HUES64 (cell line): ENCODE data around the gene SOAT2.
"Not testable (repeated sequence)": the region's sequence is repeated elsewhere in the genome, so short reads cannot be mapped to it uniquely, and the experiment has no call there.

Experiments used
- H3K27ac ChIP-seq: 2 replicates; pipeline ENCODE4 v1.7.0; 2013; ENCODE audit warnings: low read depth, low read length, inconsistent platforms
- H3K27me3 ChIP-seq: 2 replicates; pipeline ENCODE4 v1.6.1; 2013; ENCODE audit warnings: mild to moderate bottlenecking, low read length; ENCODE audit not compliant: insufficient read depth
- H3K36me3 ChIP-seq: 2 replicates; pipeline ENCODE4 v1.6.1; 2013; ENCODE audit warnings: mild to moderate bottlenecking, low read length; ENCODE audit not compliant: insufficient read depth
- H3K4me1 ChIP-seq: 2 replicates; pipeline ENCODE4 v1.6.1; 2013; ENCODE audit warnings: mild to moderate bottlenecking, low read length, moderate library complexity; ENCODE audit not compliant: insufficient read depth
- H3K4me3 ChIP-seq: 2 replicates; pipeline ENCODE4 v1.5.1; 2013; ENCODE audit warnings: mild to moderate bottlenecking, low read length, moderate library complexity
- H3K9ac ChIP-seq: 2 replicates; pipeline ENCODE4 v1.6.1; 2013; ENCODE audit warnings: mild to moderate bottlenecking, low read depth, low read length
- H3K9me3 ChIP-seq: 2 replicates; pipeline ENCODE4 v1.6.1; 2013; ENCODE audit warnings: low read depth, low read length; ENCODE audit not compliant: insufficient read depth
- WGBS: fragments of 150-250, 120-280 bp; methylation state at CpG from one replicate; pipeline ENCODE4 v1.1.7; 2013; ENCODE audit warnings: missing lambda C conversion rate; 5-methylcytosine and 5-hydroxymethylcytosine counted together

The SOAT2 gene

DNA sequence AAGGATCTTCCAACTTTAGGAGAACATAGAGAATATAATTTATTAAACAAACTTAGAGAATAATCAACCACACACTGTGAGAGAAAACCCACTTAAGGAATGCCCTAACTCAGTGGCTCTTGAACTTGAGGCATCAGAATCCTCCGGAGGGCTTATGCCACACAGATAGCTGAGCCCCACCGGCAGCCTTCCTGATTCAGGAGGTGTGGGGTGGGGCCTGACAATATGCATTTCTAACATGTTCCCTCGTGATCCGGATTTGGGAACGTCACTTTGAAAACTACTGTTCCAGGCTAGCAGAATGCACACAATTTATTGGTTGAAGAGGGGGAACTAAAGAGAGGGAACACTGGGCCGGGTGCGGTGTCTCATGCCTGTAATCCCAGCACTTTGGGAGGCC lies 2.0 kb upstream of the SOAT2 start:
- Histone ChIP-seq H3K9me3 (no peaks in the 10 kb centered on the region), H3K4me1 (peaks cover 12% of the 10 kb centered on the region), H3K4me3 (no peak overlapping the region), H3K27ac (no peak overlapping the region), H3K9ac (no peak overlapping the region), H3K36me3 (no peaks in the 10 kb centered on the region), H3K27me3 (peaks cover 30% of the 10 kb centered on the region)
- WGBS = 87% methylated on average over 7 of the region's 7 CpGs

DNA sequence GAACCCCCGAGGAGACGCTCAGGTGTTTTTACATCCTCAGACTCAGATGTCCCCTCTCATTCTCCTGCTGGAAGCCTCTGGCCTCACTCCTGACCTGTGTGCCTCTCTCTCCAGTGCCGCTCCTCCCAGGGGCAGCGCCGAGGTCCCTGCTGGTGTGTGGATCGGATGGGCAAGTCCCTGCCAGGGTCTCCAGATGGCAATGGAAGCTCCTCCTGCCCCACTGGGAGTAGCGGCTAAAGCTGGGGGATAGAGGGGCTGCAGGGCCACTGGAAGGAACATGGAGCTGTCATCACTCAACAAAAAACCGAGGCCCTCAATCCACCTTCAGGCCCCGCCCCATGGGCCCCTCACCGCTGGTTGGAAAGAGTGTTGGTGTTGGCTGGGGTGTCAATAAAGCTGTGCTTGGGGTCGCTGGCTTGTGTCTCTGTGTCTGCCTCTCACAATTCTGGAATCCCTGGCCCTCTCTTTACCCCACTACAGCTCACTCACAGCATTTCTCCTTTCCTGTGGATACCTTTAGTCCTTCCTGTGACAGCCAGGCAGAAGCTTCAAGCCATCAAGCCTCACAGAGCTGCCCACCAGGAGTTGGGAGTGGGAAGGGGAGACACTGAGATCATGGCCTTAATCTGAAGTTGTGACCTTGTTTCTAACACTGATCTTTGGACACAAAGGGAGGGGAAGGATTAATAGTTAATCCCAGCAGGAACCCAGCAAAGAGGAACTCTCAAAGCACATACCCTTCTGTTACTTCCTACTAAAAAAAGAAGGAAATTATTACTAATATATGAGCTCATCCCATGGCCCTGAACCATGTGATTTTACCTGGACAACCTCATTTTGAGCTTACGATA lies 1.1 kb upstream of the SOAT2 start:
- H3K4me3 ChIP-seq = no peak overlapping the region
- H3K27ac ChIP-seq = no peak overlapping the region
- no peaks in the 10 kb centered on the region for H3K9me3 ChIP-seq
- WGBS = 93% methylated on average over 9 of the region's 12 CpGs
- no peaks in the 10 kb centered on the region for H3K36me3 ChIP-seq
- peaks cover 15% of the 10 kb centered on the region for H3K4me1 ChIP-seq
- no peak overlapping the region for H3K9ac ChIP-seq
- peaks cover 21% of the 10 kb centered on the region for H3K27me3 ChIP-seq

DNA sequence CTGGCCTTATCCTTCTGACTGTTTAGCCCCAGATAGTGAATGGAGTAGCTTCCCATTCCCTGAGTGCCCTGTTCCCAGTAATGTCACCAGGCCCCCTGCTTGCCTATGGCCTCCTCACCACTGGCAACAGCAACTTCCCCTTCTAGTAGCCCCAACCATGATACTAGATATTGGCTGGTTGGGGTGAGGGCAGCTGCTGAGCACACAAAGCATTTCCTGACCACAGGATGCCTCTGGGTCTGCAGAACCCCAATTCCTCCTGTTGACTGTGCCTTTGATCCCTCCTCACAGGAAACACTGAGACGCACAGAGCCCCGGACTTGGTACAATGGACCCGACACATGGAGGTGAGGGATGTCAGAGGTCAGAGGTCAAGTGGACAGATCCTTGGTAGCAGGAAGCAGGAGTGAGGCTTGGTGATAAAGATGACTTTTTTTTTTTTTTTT lies 597 bp downstream of the SOAT2 start:
- peaks cover 5% of the 10 kb centered on the region for H3K27me3 ChIP-seq
- no peaks in the 10 kb centered on the region for H3K36me3 ChIP-seq
- H3K4me3 ChIP-seq = no peak overlapping the region
- H3K9me3 ChIP-seq = no peaks in the 10 kb centered on the region
- 91% methylated on average over 3 of the region's 3 CpGs for WGBS
- H3K27ac ChIP-seq = no peak overlapping the region
- peaks cover 12% of the 10 kb centered on the region; the same call in 1 of the 2 replicates for H3K4me1 ChIP-seq
- H3K9ac ChIP-seq = no peak overlapping the region

DNA sequence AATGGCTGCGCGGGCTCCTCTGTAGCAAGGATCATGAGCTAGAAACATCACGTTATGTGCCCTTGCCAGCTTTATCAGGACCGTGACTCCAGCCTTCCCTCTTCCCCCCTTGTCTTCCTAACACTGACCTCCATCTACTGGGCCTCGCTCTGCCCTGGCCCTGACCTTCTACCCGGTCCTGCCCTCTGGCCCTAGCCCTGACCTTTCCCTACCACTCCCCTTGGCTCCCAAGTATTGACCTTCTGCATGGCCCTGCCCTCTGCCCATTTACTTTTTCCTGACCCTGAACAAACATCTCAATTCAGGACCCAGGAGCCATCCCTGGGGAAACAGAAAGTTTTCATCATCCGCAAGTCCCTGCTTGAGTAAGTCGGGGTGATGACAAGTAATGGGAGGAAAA lies 2.0 kb downstream of the SOAT2 start:
- H3K9me3 ChIP-seq = peaks cover 8% of the 10 kb centered on the region; the same call in 1 of the 2 replicates
- H3K4me3 ChIP-seq = no peak overlapping the region
- WGBS = 92% methylated on average over 8 of the region's 8 CpGs
- H3K27me3 ChIP-seq = no peaks in the 10 kb centered on the region
- H3K27ac ChIP-seq = no peak overlapping the region
- H3K36me3 ChIP-seq = no peaks in the 10 kb centered on the region
- H3K9ac ChIP-seq = no peak overlapping the region
- 0 out of 2 replicates have a peak, but pooled peaks cover 6% of the 10 kb centered on the region for H3K4me1 ChIP-seq

DNA sequence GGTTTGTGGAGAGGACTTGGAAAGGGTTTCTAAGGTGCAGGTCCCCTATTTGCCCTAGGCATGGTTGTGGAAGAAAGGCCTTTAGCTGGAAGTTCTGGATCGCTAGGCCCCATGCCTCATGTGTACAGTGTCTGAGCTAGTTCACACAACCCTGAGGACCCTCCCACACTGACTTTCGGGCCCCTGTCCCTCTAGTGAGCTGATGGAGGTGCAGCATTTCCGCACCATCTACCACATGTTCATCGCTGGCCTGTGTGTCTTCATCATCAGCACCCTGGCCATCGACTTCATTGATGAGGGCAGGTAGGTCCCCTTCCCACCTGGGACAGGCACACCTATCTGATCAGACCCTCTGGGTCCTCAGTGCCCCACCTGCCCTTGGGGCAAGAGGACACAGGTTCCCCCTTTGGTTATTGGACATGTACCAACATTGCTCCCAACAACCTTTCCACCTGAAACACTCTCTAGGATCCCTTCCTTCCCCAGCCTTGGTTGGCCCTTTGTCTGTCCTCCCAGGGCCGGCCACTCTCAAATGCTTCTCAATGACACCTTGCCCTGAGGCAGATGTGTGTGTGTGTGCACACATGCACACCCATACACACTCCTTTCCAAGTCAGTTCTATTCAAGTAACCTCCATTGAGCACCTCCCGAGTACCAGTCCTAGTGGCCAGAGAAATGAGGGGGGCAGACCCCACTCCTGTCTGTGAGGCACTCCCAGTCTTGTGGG lies 2.6 kb downstream of the SOAT2 start:
- H3K4me1 ChIP-seq = 0 out of 2 replicates have a peak, but pooled peaks cover 6% of the 10 kb centered on the region
- 89% methylated on average over 7 of the region's 7 CpGs for WGBS
- H3K36me3 ChIP-seq = no peaks in the 10 kb centered on the region
- no peaks in the 10 kb centered on the region for H3K27me3 ChIP-seq
- H3K9me3 ChIP-seq = peaks cover 9% of the 10 kb centered on the region; the same call in 1 of the 2 replicates
- no peak overlapping the region for H3K4me3 ChIP-seq
- H3K27ac ChIP-seq = no peak overlapping the region
- H3K9ac ChIP-seq = no peak overlapping the region

DNA sequence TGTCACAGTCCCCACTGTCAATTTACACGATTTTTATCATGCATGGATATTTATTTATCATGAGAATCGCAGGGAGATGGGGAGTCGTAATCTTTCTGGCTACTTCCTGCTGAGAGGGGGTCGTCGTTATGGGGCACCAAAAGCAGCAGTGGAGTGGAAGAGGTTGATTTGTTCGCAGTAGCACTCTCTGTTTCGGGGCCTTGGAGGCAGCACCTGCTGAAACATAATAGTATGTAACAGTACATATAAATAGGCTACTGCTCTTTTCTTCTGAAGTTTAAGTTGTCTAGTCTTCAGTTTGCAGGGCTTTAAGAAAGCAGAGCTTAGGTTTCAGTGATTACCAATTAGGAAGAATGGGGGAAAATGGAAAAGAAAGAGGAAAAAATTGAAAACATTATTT lies 3.8 kb downstream of the SOAT2 start:
- Histone ChIP-seq H3K9me3 (peaks cover 9% of the 10 kb centered on the region; the same call in 1 of the 2 replicates), H3K4me1 (0 out of 2 replicates have a peak, but pooled peaks cover 6% of the 10 kb centered on the region), H3K36me3 (no peaks in the 10 kb centered on the region), H3K9ac (no peak overlapping the region), H3K27me3 (no peaks in the 10 kb centered on the region), H3K27ac (no peak overlapping the region; the same call in 1 of the 2 replicates), H3K4me3 (no peak overlapping the region)
- 25% methylated on average over 6 of the region's 7 CpGs for WGBS

DNA sequence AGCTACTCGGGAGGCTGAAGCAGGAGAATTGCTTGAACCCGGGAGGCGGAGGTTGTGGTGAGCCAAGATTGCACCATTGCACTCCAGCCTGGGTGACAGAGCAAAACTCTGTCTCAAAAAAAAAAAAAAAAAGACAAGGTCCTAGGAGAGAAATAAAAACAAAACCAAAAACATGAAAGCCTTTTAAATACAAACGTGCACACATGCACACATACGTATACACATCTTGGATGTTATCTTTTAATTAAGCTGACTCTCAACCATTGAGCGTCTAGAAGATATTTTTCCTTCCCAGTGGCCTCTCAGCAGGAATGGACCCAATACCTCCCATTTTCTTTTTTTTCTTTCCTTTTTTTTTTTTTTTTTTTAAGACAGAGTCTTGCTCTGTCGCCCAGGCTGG lies 9.1 kb downstream of the SOAT2 start:
- H3K27ac ChIP-seq, H3K36me3 ChIP-seq, H3K27me3 ChIP-seq, H3K4me3 ChIP-seq, H3K9ac ChIP-seq, H3K9me3 ChIP-seq, H3K4me1 ChIP-seq: not testable (repeated sequence)
- 93% methylated on average over 7 of the region's 7 CpGs for WGBS

DNA sequence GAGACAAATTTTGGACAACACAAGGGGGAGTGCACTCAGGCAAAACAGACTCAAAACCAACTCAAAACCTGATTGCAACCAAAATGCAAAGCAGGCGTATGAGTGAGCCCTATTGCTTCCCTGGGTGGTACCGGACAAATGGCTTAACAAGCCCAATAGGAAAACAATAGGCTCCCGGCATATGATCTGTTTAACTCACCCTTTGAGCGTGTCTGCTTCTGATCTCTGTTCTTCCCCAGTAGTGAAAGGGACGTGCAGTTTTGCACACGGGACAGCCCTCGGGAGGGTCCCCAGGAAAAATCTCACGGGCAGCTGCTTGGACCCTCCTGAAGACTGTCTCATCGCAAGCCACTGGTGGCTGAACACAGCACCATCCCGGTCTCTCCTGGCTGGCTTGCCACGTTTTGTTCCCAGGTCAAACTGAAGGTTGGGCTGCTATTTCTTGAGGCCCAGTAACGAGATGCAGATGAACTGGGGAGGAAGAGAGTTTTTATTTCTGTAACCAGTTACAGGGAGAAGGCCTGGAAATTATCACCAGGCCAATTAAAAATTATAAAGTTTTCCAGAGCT lies 9.9 kb downstream of the SOAT2 start:
- Histone ChIP-seq H3K4me1 (no peaks in the 10 kb centered on the region), H3K4me3 (no peak overlapping the region), H3K27me3 (no peaks in the 10 kb centered on the region), H3K9ac (no peak overlapping the region), H3K27ac (no peak overlapping the region), H3K9me3 (peaks cover 9% of the 10 kb centered on the region; the same call in 1 of the 2 replicates), H3K36me3 (no peaks in the 10 kb centered on the region)
- 82% methylated on average over 12 of the region's 12 CpGs for WGBS

DNA sequence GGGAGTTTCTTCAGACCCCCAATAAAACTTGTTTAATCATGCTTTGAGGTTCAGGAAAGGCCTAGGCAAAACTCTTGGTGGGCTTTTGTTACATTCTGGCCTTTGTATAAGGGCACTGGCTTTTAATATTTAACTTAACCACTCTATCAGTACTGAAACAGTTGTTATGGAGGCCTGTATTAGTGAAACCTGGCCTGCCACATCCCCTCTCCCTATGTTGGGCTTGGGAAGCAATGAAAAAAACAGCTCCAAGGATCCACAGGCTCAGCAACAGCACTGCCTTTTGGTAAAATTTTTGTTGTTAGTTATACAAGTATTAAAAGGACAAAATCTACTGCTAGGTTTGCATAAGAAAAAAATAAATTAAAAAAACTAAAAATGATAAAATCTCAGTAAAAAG lies 10.7 kb downstream of the SOAT2 start:
- Histone ChIP-seq H3K9ac (no peak overlapping the region), H3K4me3 (no peak overlapping the region), H3K9me3 (peaks cover 9% of the 10 kb centered on the region; the same call in 1 of the 2 replicates), H3K4me1 (no peaks in the 10 kb centered on the region), H3K27me3 (no peaks in the 10 kb centered on the region), H3K36me3 (no peaks in the 10 kb centered on the region), H3K27ac (no peak overlapping the region)

DNA sequence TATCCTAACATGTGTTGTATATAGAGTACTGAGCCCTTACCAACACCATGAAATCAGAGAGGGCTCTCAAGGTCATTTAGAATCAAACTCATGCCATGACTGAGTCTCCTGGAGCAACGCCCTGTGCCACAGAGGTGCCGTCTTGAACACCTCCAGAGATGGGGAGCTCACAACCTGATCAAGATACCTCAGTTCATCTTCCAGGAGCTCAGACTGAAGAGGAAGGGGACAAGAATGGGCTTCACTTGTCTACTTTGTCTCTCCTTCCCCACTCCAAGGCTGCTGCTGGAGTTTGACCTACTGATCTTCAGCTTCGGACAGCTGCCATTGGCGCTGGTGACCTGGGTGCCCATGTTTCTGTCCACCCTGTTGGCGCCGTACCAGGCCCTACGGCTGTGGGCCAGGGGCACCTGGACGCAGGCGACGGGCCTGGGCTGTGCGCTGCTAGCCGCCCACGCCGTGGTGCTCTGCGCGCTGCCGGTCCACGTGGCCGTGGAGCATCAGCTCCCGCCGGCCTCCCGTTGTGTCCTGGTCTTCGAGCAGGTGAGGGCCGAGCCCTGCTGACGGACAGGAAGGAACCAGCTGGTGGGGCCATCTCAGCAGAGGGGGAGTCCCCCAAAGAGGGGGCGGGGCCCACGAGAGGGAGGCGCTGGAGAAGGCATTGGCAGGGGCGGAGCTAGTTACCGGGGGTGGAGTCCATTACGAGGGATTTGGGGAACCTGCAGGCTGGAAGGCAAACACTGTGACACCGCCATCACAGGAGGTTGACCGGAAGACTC lies 12.0 kb downstream of the SOAT2 start:
- Histone ChIP-seq H3K9me3 (peaks cover under 1% of the 10 kb centered on the region; the same call in 1 of the 2 replicates), H3K36me3 (no peaks in the 10 kb centered on the region), H3K4me1 (no peaks in the 10 kb centered on the region), H3K4me3 (no peak overlapping the region), H3K27me3 (no peaks in the 10 kb centered on the region), H3K9ac (no peak overlapping the region), H3K27ac (no peak overlapping the region)
- WGBS = 90% methylated on average over 33 of the region's 33 CpGs
